NCI-H774 (cell line): ENCODE measurements around the gene TAS2R1.
"Not testable (repeated sequence)": the region's sequence is repeated elsewhere in the genome, so short reads cannot be mapped to it uniquely, and the experiment has no call there.

ENCODE experiments used
- DNase-seq: peaks from one replicate; lab custom pipeline; 2025; lab: John Stamatoyannopoulos, UW

TAS2R1 gene

DNA sequence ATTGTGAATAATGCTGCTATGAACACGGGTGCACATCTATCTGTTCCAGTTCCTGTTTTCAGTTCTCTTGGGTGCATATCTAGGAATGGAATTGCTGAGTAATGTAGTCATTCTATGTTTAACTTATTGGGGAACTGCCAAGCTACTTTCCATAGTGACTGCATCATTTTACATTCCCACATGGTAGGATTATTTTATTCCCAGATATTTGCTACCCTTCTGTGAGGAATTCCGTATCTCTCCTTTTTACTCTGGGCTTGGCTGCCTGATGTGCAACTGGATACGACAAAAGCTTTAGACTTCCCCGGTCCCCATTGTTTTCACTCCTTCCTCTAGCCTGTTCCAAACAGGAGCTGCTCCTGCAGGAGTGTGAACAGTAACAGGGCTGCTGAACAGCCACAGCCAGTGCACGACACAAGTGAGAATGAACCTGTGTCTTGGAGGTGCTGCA, 7.2 kb downstream of the TAS2R1 start:
- no peak for DNase-seq

DNA sequence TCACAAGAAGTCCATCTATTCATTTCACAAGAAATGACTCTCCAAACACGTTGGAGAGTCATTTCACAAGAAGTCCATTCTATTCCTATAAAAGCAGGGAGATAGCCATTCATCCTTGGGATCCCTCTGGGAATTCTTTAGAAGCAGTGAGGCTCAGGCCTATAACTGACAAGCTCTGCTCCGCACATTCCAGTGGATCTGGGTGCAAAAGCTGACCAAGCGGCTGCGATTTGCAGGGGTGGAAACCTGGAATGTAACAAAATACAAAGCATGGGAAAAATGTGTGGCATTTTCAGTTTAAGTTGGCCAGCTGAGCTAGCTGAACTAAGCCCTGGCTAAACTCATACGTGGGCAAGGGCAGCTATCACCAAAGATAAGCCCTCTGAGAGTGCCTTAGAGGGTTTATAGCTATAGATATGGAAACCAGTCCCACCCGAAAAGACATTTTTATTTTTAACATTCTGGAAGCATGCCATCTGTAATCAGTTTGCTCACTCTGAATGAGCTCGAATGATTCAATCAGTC, 8.7 kb downstream of the TAS2R1 start:
- DNase-seq = no peak

DNA sequence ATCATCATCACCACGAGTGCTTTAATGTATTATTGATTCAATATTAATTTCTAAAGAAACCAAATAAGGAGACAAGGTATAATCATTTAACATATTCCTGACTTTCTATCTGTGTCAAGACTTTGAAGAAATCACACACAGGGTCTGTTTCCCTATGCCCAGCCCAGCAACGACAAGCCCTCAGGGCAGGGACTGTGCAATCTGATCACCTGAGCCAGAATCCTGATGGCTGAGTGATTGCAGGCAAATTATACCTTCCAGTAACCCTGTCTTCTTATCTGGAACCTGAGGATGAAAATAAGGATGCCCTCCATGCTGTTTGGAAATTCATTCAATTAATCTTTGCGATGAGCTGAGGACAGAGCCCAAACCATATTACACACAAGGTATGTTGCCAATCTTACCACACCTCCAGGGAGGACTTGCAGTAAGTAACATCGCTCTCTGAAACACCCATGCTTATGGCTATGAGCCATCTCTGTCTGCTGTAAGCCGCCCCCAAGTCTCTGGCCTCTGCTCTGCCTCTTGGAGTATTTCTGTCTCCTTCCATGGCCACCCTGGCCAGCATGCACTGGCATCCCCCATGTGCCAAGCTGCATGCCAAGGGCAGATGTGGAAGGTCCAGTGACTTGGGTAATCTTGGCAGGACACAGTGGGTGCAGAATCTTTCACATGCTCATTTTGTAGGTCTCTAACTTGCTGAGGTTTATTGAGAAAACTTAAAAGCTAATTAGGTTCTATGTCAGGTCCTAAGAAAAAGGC, 10.6 kb downstream of the TAS2R1 start:
- DNase-seq = no peak

DNA sequence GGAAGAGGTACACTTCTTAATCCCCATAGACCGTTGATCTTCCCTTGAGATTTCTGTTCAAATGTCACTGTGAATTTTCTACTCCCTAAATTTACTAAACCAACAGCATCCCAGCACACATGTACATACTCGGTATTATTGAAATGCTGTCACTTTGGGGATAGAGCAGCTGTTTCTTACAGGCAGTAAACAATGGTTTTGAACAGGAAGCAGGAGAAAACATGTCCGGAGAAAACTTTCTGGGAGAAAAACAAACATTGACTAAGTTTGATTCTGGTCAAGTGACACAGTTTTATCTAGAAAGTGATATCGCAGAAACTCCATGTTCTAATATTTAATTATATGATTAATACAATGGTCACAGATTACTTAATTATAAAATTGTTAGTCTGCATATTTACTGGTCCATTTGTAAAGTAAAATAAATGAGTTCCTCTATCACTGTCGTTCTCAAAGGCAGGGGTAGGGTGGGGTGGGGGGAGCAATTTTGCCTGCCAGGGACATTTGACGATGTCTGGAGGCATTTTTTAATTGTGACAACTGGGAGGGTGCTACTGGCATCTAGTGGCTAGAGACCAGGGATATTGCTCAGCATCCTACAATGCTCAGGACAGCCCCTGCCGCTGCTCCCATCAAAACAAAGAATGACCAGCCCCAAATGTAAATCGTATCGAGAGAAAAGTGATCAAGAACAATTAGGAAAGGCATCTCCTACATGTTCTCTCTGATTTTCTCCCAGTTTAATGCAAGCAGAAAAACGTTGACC, 12.2 kb downstream of the TAS2R1 start:
- DNase-seq = no peak

DNA sequence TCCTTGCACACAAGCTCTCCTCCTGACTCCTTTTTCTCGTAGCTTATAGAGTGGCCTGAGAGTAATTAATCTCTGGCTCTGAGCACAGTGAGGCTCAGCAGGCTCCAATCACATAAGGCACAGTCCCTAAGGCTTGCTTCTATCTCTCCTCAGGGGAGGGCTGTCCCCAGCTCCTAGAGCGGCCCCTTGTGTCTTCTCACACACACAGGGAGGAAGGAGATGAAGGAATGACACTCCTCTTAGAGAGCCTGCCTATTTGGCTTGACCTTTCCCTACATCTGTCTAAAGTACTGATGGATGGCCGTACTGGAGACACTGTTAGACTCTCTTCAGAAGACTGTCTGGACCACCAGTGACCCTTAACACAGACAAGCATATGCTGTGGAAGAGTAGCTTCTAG, 12.9 kb downstream of the TAS2R1 start:
- no peak for DNase-seq

DNA sequence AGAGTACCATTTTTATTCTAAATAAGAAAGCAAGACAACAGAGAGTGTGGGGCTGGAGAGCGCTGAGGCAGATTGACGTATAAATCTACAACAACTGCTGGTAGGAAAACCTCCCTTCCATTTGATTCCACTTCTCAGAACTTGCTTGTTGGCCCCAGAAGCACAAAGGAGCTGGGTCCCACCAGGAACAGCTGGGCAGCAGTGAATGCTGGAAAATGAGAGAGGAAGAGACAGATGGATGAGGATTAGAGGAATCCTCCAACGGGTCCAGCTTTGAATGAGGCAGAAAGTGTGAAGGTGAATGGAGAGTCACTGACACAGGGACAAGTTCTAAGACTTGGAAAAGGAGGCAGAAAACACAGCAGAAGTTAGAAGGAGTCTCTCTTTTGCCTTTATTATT, 14.8 kb downstream of the TAS2R1 start:
- no peak for DNase-seq

DNA sequence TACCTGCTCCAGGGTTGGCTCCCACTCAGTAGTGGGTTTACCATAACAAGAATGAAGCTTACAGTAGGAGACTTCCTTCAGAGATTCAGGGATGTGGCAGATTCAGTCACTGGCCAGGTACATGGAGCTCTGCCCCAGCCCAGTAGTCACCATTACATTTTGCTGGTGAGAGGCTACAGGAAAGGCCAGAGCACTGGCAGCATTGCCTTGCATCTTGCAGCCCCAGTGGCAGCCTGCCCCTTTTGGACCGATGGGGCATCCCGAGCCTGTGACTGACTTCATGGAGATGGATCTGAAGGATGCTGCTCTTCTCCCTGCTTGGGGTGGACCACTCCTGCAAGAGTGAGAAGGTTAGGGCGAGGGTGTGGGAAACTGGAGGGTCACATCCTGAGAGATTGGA, 16.8 kb downstream of the TAS2R1 start:
- DNase-seq = no peak

DNA sequence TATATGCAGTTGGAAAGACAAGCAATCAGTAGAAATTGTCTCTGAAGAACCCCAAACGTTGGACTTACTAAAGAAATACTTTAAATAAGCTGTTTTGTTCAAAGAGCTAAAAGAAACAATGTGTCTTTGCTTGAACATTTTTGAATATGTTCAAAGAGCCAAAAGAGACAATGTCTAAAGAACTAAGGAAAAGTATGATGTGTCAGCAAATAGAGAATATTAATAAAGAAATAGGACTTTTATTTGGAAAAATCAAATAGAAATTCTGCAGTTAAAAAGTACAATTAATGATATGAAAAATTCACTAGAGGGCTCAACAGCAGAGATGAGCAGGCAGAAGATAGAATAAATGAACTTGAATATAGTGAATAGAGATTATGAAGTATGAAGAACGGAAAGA, 19.2 kb downstream of the TAS2R1 start:
- no peak for DNase-seq

DNA sequence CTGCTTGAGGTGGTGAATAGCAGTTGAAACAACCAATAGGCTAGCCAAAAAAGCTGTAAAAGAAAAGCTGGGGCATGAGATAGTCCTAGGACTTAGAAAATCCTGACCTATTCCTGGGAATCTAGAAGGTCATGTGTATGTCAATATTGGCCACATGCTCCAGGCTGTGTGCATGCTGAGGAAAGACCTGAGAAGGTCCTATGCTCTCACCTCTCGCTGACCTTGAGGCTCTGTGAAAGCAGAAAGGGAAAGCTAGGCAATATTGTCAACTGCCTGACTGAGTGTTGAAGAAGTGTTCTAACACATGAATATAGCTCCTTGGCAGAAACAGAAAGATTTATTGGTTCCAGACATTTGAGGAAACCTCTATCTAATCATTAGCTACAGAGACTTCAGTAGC, 19.8 kb downstream of the TAS2R1 start:
- no peak for DNase-seq

DNA sequence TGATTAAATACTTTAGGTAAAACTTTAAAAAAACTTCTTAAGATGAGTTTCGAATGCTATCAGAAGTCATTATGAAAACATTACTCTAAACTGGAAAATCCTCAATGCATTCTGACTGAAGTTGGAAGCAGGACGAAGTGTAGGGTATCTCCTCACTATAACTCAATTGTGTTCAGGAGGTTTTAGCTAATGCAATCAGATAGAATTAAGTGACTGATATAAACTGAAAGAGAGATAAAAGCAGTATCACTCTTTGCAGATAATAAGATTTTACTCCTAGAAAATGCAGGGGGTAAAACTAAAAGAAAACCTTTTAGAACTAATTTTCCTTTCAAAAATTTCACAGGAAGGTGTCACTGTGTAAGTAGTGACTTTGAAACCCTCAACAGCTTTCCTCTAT, 22.1 kb downstream of the TAS2R1 start:
- DNase-seq = no peak

DNA sequence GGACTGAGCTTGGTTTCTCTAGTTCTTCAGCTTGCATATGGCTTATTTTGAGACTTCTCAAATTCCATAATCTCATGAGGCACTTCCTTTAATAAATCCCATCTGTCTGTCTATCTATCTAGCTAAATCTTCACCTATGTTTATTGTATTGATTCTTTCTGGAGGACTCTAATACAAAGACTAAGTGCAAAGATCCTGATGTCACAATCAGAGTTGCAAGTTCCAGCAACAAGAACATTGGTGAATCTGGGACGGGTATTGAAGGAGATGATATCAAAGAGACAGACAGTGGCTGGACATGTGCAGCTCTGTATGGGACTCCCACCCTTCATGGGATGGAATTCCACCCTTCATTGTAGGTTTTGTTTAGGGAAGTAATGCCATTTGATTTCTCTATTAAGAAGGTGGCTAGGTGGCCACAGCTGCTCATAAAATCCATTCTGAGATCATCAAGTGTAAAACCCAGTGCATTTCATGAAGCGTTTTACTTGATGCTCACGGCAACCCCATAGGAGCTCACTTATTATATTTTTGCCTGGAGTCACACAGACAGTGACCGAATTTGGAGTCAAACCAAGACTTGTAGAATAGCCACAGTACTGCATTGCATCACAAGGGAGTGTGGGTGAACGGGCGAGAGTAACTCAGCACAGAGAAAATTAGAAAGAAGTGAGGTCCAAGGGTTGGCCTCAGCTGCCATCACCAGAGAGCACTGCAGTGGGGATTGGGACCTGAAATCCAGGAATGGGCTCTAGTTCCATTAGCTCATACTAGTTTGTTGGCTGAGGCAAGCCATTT, 24.9 kb downstream of the TAS2R1 start:
- no peak for DNase-seq

DNA sequence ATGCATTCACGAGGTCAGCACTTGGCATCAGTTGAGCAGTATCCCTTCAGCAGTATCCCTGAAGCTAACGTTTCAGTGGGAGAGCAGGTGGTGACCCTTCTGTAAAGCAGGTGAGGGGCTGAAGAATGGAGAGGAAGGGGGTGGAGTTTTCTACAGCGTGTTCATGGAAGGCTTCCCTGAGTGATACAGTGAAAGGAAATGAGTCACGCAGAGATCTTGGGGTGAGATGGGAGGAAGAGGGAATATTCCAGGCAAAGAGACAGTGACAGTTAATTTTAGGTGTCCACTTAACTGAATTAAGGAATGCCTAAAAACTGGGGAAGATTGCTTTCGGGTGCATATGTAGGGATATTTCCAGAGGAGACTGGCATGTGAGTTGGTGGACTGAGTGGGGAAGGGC, 25.7 kb downstream of the TAS2R1 start:
- no peak for DNase-seq

DNA sequence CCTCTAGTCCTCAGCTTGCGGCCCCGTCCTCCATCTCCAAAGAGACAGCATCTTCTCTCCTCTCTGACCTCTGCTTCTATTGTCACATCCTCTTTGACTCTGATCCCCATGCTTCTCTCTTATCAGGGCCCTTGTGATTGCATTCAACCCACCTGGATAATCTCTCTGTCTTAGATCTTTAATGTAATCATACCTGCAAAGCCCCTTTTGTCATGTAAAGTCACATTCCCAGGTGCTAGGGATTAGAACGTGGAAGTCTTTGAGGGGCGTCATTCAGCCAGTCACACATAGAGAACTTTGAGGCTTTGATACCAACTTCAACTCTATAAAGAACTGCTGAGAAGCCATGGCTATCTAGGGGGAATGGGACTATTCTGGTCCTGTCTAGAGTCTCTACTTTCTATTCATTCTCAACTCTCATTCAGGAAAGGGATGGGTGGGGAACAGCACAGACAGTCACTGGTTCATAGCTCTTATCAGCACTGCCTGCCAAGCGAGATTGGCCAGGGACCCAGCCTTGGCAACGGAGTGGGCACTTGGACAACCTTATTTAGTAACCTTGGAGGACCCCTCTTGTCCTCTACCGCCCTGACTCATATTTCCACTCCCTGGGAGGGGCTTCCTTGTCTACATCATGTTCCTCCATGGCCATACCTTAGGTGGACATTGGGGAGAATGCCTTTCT, 29.0 kb downstream of the TAS2R1 start:
- no peak for DNase-seq

DNA sequence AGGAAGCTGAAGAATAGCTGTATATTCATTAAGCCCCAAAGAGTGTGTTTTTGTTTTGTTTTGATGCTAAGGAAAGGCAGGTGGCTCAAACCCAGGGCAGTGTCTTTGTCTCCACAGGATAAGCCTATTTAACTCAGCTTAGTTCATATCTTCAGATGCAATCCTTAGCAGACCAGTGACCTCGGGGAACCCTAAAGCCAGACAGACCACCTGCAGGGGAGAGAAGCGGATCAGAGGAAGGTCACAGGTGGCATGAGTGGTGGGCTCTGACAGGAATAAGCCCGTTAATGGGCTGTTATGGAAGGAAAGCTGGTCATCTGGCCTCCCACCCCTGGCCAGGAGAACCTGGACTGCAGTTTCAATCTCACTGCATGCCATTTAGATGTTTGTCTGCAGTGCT, 30.8 kb downstream of the TAS2R1 start:
- no peak for DNase-seq

DNA sequence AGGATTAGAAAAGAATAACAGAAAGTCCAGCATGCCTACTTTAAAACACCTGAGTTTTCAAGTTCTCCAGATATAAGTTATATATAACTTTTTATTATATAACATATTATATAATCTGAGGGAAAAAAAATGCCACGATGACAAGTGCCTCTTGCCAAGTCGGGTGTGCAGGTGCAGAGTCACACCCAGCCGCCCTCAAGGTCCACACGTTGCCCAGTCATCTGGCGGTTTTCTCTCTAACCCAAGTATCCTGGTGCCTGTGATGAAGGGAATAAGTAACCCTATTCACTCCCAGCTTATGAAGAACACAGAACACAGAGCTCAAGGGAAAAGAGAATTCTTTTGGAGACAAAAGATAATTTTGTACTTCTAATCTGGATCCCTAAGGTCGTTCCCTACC, 31.8 kb downstream of the TAS2R1 start:
- not testable (repeated sequence) for DNase-seq

DNA sequence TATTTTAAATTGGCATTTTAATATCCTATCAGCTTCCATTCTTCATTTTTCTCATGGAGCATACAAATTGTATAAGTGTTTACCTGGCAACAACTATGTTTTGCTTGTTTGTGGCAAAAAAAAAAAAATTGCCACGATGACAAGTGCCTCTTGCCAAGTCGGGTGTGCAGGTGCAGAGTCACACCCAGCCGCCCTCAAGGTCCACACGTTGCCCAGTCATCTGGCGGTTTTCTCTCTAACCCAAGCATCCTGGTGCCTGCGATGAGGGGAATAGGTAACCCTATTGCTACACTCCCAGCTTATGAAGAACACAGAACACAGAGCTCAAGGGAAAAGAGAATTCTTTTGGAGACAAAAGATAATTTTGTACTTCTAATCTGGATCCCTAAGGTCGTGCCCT, 32.8 kb downstream of the TAS2R1 start:
- DNase-seq = not testable (repeated sequence)

DNA sequence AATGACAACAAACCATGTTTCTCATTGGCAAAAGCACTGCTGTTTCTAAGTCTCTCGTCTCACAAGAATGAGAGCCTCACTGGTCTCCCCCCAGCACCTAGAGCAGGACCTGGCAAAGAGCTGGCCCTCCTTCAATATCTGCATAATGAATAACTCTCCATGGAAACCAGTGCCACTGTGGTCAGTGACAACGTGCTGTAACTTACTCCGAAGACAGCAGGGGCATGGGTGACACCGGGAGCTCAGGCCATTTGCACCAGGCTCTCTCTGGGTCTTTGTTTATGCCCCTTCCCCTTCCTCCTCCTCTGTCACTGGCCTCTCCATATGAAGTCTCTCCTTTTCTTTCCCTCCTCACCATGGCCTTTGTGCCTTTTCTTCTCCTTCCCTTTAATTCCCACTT, 33.3 kb downstream of the TAS2R1 start:
- no peak for DNase-seq

DNA sequence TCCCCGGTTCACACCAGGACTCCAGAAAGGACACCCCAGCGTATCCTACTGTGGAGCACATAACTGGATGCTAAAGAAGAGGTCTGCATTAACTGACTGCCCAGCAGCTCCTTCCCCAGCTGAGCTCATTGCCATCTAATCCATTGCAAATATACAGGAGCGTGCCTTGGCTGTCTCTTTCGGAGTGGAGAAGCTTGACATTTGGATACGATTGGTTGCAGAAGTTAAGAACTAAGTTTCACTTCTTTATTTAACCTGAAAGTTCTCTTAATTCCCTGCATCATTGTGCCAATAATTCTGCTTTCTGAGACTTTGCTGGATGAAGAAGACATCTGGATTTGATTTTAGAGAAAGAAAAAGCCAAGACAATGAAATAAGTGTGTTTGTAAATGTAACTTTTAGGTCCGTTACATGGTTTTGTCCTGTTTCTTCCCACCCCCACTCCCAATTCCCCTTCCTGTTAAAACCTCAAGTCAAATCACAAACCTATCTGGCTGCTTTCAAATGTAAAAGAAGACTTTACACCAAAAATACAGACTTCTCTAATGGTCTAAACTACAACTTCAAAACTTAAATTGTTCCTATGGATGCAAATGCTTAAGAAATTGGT, 33.9 kb downstream of the TAS2R1 start:
- DNase-seq = no peak

DNA sequence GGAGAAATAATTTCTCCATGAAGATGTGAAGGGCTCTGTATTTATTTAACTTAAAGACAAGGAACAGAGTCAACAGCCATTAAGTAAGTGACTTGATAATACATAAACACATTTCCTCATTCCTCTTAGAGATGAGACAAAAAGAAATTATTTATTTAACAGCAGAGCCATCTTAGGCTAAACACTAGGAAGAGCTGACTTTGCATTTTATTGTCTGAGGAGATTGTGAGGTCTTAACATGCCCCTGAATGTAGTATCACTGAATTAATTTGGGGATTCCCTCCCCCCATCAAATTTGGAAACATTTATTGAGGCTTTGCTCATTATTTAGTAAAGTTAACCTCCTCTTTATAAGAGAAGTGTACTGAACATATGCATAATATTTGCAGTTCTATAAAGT, 35.2 kb downstream of the TAS2R1 start:
- no peak for DNase-seq

DNA sequence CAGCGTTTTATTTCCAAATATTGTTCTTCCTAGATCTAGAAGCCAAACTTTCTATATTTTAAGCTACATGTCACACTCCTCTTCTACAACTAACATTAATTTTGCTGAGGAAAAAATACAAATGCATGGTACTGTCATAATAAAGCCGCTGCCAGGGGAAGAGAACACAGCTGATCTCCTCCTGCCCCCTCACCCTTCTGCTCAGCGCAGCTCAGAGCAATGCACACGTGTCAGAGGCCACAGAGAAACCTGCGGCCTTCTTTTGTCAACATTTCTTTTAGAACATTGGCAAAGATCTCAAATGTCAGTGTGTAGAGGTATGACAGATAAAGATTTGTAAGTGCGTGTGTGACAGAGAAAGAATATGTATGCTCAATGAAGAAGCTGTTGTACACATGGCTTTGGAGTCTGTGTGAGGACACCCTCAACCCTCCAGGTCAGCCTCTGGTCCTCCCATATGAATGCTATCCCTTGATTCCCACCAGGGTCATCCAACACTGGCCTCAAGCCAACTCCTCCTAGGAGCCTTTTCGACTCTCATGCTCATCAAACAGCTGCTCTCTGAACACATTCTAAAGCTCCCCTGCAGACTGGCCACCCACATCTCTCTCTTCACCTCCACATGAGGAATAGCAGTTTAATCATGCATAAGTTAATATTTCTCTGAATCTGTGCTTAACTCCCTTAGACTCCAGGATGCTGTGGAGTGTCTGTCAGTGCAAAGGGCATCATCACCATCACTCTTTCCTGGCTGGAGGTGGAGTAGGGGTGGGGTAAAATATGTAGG, 40.9 kb downstream of the TAS2R1 start:
- DNase-seq = no peak

DNA sequence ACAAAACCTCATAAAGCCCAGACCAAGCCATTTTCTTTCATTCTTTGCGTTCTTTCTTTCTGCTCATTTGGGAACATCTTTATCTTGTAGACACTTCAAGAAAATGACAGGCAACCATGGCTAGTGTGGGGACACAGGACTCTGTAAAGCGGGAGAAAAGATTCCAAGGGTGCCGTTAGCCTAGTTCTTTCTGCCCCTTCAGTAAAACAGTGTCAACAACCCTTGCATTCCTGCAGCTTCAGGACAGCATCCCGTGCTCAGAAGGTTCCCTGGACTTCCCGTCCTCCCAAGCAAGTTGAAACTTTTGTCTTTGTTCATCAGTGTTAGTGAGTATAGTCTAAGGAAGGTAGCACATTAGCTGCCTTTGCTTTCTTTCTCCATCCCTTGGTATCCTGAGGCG, 41.9 kb downstream of the TAS2R1 start:
- DNase-seq = no peak
